Neural cell (in vitro differentiated cells): ENCODE data around the gene KCNT1.

ENCODE experiments used
- EP300 ChIP-seq: fragments of 450-650 bp; conservative IDR thresholded peaks from 2 replicates; pipeline ENCODE4 v1.6.1; 2014; ENCODE audit warnings: antibody characterized with exemption, mild to moderate bottlenecking, moderate library complexity; ENCODE audit not compliant: poor library complexity, severe bottlenecking
- POLR2AphosphoS5 ChIP-seq: IDR thresholded peaks from 2 replicates; pipeline ENCODE4 v1.6.1; 2012
- RAD21 ChIP-seq: fragments of 450-650 bp; conservative IDR thresholded peaks from 2 replicates; pipeline ENCODE4 v1.6.1; 2014; ENCODE audit warnings: antibody characterized with exemption, mild to moderate bottlenecking, moderate library complexity
- TF ChIP-seq, protein P1 (sequence below): fragments of 450-650 bp; IDR thresholded peaks from 2 replicates; pipeline ENCODE4 v1.5.1; 2014; ENCODE audit warnings: antibody characterized with exemption, mild to moderate bottlenecking, moderate library complexity; ENCODE audit not compliant: poor library complexity, severe bottlenecking
- TF ChIP-seq, protein P2 (sequence below): IDR thresholded peaks from 2 replicates; pipeline ENCODE4 v1.6.1; 2012; ENCODE audit warnings: borderline replicate concordance

DNA sequence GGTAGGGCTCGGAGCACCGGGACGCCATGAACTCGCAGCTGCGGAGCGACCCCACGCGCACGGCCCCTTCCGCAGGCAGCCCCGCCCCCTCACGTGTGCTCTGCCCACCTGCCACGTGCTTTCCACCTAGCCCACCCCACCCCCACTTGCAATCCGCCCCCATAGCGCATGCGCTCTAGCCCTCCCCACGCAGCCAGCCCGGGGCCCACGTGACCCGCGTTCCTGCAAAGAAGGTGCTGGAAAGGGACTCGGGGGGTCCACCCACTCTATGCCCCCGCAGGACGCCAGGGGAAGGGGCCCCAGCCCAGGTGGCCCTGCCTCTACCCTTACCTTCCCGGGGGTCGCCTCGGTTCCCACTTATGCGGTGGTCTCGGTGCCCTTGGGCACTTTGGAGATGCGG lies 2.5 kb upstream of the KCNT1 start, which contains the start of gene SOHLH1:
- TF ChIP-seq, protein P1, sequence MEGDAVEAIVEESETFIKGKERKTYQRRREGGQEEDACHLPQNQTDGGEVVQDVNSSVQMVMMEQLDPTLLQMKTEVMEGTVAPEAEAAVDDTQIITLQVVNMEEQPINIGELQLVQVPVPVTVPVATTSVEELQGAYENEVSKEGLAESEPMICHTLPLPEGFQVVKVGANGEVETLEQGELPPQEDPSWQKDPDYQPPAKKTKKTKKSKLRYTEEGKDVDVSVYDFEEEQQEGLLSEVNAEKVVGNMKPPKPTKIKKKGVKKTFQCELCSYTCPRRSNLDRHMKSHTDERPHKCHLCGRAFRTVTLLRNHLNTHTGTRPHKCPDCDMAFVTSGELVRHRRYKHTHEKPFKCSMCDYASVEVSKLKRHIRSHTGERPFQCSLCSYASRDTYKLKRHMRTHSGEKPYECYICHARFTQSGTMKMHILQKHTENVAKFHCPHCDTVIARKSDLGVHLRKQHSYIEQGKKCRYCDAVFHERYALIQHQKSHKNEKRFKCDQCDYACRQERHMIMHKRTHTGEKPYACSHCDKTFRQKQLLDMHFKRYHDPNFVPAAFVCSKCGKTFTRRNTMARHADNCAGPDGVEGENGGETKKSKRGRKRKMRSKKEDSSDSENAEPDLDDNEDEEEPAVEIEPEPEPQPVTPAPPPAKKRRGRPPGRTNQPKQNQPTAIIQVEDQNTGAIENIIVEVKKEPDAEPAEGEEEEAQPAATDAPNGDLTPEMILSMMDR: no peak
- TF ChIP-seq EP300 (no peak), RAD21 (no peak), POLR2AphosphoS5 (no peak)
- TF ChIP-seq, protein P2, sequence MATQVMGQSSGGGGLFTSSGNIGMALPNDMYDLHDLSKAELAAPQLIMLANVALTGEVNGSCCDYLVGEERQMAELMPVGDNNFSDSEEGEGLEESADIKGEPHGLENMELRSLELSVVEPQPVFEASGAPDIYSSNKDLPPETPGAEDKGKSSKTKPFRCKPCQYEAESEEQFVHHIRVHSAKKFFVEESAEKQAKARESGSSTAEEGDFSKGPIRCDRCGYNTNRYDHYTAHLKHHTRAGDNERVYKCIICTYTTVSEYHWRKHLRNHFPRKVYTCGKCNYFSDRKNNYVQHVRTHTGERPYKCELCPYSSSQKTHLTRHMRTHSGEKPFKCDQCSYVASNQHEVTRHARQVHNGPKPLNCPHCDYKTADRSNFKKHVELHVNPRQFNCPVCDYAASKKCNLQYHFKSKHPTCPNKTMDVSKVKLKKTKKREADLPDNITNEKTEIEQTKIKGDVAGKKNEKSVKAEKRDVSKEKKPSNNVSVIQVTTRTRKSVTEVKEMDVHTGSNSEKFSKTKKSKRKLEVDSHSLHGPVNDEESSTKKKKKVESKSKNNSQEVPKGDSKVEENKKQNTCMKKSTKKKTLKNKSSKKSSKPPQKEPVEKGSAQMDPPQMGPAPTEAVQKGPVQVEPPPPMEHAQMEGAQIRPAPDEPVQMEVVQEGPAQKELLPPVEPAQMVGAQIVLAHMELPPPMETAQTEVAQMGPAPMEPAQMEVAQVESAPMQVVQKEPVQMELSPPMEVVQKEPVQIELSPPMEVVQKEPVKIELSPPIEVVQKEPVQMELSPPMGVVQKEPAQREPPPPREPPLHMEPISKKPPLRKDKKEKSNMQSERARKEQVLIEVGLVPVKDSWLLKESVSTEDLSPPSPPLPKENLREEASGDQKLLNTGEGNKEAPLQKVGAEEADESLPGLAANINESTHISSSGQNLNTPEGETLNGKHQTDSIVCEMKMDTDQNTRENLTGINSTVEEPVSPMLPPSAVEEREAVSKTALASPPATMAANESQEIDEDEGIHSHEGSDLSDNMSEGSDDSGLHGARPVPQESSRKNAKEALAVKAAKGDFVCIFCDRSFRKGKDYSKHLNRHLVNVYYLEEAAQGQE: no peak
